PFSK-1 (cell line): ENCODE results near the gene KIAA0232.

Source experiments
- FOXP2 ChIP-seq: optimal IDR thresholded peaks from 2 replicates; pipeline ENCODE3; 2011; ENCODE audit warnings: borderline replicate concordance, control low read depth, inconsistent platforms; ENCODE audit not compliant: insufficient read depth; ENCODE audit errors: extremely low read length, extremely low read depth
- POLR2AphosphoS5 ChIP-seq: IDR thresholded peaks from 2 replicates; pipeline ENCODE4 v1.6.1; 2012; ENCODE audit warnings: low read depth, mild to moderate bottlenecking, control low read depth, low read length, moderate library complexity
- SIN3A ChIP-seq: IDR thresholded peaks from 2 replicates; pipeline ENCODE4 v1.6.1; 2012; ENCODE audit warnings: mild to moderate bottlenecking, low read length, moderate library complexity, borderline replicate concordance; ENCODE audit not compliant: insufficient read depth
- TAF1 ChIP-seq: IDR thresholded peaks from 2 replicates; pipeline ENCODE4 v1.6.1; 2012; ENCODE audit warnings: low read length, control low read depth, borderline replicate concordance; ENCODE audit not compliant: insufficient read depth
- TF ChIP-seq, protein P1 (sequence below), 2 experiments: IDR thresholded peaks; 2 replicates each; pipeline versions ENCODE4 v1.6.1 to v1.8.0; 2011 to 2012; ENCODE audit warnings: low read depth in 2 of 2, low read length in 2 of 2, control low read depth in 1 of 2, inconsistent platforms in 1 of 2, mild to moderate bottlenecking in 1 of 2, moderate library complexity in 1 of 2; ENCODE audit not compliant: insufficient read depth in 1 of 2

KIAA0232 gene

GRCh38 chr4:6785572-6785925 is 3.0 kb downstream of the KIAA0232 start:
- TF ChIP-seq FOXP2: no peak

DNA sequence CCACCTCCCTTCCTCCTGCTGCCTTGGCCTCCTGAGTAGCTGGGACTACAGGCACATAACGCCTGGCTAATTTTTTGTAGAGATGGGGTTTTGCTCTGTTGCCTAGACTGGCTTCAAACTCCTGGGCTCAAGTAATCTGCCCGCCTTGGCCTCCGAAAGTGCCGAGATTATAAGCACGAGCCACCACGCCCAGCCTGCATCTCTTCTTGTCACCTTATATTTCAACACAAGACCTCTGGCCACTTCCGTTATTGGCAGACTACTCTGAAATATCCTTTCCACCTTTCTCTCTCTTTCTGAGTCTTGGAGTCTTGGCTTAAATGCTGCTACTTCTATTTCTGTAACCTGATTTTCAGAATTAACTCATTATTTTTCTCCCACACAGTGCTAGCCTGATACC is 5.6 kb downstream of the KIAA0232 start:
- TF ChIP-seq TAF1 (no peak), FOXP2 (no peak), POLR2AphosphoS5 (no peak)

- TF ChIP-seq, protein P1, sequence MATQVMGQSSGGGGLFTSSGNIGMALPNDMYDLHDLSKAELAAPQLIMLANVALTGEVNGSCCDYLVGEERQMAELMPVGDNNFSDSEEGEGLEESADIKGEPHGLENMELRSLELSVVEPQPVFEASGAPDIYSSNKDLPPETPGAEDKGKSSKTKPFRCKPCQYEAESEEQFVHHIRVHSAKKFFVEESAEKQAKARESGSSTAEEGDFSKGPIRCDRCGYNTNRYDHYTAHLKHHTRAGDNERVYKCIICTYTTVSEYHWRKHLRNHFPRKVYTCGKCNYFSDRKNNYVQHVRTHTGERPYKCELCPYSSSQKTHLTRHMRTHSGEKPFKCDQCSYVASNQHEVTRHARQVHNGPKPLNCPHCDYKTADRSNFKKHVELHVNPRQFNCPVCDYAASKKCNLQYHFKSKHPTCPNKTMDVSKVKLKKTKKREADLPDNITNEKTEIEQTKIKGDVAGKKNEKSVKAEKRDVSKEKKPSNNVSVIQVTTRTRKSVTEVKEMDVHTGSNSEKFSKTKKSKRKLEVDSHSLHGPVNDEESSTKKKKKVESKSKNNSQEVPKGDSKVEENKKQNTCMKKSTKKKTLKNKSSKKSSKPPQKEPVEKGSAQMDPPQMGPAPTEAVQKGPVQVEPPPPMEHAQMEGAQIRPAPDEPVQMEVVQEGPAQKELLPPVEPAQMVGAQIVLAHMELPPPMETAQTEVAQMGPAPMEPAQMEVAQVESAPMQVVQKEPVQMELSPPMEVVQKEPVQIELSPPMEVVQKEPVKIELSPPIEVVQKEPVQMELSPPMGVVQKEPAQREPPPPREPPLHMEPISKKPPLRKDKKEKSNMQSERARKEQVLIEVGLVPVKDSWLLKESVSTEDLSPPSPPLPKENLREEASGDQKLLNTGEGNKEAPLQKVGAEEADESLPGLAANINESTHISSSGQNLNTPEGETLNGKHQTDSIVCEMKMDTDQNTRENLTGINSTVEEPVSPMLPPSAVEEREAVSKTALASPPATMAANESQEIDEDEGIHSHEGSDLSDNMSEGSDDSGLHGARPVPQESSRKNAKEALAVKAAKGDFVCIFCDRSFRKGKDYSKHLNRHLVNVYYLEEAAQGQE (IDR thresholded peaks at IDR 0.05; ENCODE audit: insufficient read depth in 1 of 2, low read depth in 2 of 2, low read length in 2 of 2): no peak
- TF ChIP-seq POLR2AphosphoS5 (no peak), FOXP2 (no peak), SIN3A (no peak), TAF1 (no peak)
Measured at GRCh38 chr4:6794189-6794588, 11.7 kb downstream of the KIAA0232 start.

GRCh38 chr4:6795821-6796220 is 13.3 kb downstream of the KIAA0232 start:
- no peak for TF ChIP-seq FOXP2
- TF ChIP-seq TAF1: no peak

- TF ChIP-seq TAF1: no peak
- TF ChIP-seq, protein P1 (IDR thresholded peaks at IDR 0.05; ENCODE audit: insufficient read depth in 1 of 2, low read depth in 2 of 2, low read length in 2 of 2): no peak
- no peak for TF ChIP-seq FOXP2
- no peak for TF ChIP-seq POLR2AphosphoS5
- TF ChIP-seq SIN3A: no peak
Measured at GRCh38 chr4:6799091-6799490, 16.6 kb downstream of the KIAA0232 start.

DNA sequence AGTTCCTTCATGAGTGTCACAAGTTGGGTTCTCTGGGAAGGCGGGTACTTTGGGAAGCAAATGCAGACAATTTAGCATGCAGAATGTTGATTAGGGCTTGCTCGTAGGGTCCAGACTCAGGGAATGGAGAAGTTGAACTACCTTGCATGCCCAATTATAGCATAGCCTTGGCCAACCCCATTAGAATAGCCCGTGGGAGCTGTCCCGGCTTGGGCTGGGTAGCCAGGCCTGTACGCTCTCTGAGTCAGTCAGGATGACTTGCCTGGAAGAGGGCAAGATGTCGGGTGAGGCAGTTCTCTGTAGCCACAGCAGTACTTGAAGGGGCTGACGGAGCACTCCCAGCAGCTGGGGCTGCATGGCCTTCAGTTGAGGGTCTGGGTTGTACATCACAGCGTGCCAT is 19.5 kb downstream of the KIAA0232 start:
- TF ChIP-seq TAF1: no peak
- no peak for TF ChIP-seq FOXP2
- no peak for TF ChIP-seq POLR2AphosphoS5
- TF ChIP-seq SIN3A: no peak
- TF ChIP-seq, protein P1 (IDR thresholded peaks at IDR 0.05; ENCODE audit: insufficient read depth in 1 of 2, low read depth in 2 of 2, low read length in 2 of 2): no peak

- no peak for TF ChIP-seq POLR2AphosphoS5
- no peak for TF ChIP-seq TAF1
- no peak for TF ChIP-seq FOXP2
Measured at GRCh38 chr4:6802626-6803025, 20.1 kb downstream of the KIAA0232 start.

GRCh38 chr4:6803246-6803645 is 20.7 kb downstream of the KIAA0232 start:
- no peak for TF ChIP-seq POLR2AphosphoS5
- TF ChIP-seq, protein P1 (IDR thresholded peaks at IDR 0.05; ENCODE audit: insufficient read depth in 1 of 2, low read depth in 2 of 2, low read length in 2 of 2): no peak
- no peak for TF ChIP-seq TAF1
- TF ChIP-seq SIN3A: no peak
- no peak for TF ChIP-seq FOXP2
